HG03432 (cell line): Measurements from ENCODE around the gene CFAP119.

ENCODE experiments used
- ATAC-seq: cut with Tn5 transposase; IDR thresholded peaks from one replicate; pipeline ENCODE4 v1.9.1; 2021; ENCODE audit warnings: mild to moderate bottlenecking, moderate library complexity; ENCODE audit not compliant: unreplicated experiment

The CFAP119 gene

DNA sequence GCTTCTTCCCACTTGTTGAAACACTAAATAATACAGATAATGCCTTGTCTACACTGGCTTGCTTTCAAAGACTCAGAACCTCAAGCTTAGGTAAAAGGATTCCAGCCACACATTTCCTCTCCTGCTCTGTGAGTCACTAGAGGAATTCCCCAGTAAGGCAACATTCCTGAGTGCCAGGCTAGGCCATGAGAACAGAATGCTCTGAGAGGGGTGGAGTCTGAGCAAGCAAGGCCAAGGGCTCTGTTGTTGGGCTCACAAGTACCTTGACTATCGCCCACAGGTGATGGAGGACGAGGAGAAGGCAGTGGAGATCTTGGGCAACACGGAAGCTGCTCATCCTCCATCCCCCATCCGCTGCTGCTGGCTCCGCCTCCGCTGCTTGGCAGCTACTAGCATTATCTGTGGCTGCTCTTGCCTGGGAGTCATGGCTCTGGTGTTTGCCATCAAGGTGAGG lies 20.4 kb downstream of the CFAP119 start:
- no peak for ATAC-seq

DNA sequence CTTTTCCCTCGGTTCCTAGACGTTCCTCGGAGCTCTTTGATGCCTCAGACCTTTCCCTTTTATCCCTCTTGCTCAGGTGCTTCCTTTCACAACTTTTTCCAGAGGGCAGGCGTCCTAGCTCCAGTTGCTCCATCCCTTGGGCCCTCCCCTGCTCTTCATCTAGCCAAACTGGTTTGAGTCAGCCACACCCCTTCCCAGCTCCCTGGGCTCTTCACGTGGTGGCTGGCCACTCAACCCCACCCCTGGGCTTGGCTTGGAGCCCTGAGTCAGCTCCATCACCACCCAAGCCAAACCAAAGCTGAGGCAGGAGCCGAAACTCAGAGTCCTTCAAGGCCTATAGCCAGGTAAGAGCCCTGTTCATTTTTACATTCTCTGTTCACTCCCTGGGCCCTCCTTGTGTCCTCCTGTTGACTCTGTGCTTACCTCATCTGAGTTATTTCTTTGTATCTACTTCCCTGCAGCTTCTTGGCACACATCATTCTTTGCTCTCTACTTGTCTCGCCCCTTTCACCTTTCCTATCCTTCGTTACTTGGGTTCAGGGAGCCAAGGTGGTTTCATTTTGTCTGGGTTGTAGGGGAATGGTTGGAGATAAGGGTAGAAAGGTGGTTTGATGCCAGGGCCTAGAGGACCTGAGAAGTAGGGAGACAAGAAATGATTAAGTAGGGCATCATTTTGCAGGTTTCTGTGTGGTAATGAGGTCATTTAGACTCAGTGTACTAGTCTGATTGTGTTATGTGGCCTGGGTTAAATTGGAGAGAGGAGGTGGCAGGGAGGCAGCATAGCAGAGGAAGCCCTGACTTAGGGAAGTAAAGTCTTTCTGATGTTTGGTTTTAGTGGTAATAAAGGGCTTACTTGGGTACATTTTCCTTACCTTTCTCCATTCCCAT lies 21.3 kb downstream of the CFAP119 start:
- no peak for ATAC-seq

DNA sequence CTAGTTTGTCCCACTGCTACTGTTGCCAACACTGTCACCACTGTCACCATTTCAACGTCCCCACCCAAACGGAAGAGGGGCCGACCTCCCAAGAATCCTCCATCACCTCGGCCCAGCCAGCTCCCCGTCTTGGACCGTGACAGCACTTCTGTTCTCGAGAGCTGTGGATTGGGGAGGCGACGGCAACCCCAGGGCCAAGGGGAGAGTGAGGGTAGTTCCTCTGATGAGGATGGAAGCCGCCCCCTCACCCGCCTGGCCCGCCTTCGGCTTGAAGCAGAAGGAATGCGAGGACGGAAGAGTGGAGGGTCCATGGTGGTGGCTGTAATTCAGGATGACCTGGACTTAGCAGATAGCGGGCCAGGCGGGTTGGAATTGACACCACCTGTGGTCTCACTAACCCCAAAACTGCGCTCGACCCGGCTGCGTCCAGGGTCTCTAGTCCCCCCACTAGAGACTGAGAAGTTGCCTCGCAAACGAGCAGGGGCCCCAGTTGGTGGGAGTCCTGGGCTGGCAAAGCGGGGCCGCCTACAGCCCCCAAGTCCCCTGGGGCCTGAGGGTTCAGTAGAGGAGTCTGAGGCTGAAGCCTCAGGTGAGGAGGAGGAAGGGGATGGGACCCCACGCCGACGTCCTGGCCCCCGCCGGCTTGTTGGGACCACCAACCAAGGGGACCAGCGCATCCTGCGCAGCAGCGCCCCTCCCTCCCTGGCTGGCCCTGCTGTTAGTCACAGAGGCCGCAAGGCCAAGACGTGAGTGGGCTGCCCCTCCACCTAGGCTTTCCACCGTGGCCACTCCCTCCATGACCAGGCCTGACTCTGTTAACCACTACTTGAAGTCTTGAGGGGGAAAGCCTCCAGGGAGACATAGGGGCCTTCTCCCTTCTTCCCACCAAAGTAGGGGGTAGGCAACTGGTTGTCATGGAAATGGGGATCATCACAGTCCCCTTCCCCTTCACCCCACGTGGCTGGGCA lies 22.6 kb downstream of the CFAP119 start:
- ATAC-seq, result no peak

DNA sequence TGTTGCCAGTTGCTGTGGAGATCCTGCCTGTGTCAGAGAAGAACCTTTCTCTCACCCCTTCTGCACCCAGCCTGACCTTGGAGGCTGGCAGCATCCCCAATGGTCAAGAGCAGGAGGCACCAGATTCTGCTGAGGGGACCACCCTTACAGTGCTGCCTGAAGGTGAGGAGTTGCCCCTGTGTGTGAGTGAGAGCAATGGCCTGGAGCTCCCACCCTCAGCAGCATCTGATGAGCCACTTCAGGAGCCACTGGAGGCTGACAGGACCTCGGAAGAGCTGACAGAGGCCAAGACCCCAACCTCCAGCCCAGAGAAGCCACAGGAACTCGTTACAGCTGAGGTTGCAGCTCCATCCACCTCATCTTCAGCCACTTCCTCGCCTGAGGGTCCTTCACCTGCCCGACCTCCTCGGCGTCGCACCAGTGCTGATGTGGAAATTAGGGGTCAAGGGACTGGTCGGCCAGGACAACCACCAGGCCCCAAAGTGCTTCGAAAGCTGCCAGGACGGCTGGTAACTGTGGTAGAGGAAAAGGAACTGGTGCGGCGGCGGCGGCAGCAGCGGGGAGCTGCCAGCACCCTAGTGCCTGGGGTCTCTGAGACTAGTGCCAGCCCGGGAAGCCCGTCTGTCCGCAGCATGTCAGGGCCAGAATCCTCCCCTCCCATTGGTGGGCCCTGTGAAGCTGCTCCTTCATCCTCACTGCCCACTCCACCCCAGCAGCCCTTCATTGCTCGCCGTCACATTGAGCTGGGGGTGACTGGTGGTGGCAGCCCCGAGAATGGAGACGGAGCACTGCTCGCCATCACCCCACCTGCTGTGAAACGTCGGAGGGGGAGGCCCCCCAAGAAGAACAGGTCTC lies 23.8 kb downstream of the CFAP119 start:
- no peak for ATAC-seq

DNA sequence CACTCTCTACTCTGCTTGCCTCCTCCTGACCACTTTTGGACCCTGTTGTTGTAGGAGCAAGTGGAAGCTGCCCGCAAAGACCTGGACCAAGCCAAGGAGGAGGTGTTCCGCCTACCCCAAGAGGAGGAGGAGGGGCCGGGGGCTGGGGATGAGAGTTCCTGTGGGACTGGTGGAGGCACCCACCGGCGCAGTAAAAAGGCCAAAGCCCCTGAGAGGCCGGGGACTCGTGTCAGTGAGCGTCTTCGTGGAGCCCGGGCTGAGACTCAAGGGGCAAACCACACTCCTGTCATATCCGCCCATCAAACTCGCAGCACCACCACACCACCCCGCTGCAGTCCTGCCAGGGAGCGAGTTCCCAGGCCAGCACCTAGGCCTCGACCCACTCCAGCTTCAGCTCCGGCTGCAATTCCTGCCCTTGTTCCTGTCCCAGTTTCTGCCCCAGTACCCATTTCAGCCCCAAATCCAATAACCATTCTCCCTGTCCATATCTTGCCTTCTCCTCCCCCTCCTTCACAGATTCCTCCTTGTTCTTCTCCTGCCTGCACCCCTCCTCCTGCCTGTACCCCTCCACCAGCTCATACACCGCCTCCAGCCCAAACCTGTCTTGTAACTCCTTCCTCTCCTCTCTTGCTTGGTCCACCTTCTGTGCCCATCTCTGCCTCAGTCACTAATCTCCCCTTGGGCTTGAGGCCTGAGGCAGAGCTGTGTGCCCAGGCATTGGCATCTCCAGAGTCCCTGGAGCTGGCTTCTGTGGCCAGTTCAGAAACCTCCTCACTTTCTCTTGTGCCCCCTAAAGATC lies 24.7 kb downstream of the CFAP119 start:
- ATAC-seq, result no peak

DNA sequence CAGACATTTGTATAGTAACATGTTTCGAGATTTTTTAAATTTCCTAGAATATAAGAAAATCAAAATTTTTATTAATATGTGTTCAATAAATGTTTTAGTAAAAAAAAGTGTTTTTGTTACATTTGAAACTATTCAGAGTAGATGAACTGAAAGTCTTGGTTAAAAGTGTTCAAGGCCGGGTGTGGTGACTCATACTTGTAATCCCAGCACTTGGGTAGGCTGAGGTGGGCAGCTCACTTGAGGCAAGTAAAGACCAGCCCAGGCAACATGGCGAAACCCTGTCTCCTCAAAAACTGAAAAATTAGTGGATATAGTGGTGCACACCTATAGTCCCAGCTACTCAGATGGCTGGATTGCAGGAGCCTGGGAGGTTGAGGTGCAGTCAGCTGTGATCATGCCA lies 30.5 kb downstream of the CFAP119 start:
- no peak for ATAC-seq

DNA sequence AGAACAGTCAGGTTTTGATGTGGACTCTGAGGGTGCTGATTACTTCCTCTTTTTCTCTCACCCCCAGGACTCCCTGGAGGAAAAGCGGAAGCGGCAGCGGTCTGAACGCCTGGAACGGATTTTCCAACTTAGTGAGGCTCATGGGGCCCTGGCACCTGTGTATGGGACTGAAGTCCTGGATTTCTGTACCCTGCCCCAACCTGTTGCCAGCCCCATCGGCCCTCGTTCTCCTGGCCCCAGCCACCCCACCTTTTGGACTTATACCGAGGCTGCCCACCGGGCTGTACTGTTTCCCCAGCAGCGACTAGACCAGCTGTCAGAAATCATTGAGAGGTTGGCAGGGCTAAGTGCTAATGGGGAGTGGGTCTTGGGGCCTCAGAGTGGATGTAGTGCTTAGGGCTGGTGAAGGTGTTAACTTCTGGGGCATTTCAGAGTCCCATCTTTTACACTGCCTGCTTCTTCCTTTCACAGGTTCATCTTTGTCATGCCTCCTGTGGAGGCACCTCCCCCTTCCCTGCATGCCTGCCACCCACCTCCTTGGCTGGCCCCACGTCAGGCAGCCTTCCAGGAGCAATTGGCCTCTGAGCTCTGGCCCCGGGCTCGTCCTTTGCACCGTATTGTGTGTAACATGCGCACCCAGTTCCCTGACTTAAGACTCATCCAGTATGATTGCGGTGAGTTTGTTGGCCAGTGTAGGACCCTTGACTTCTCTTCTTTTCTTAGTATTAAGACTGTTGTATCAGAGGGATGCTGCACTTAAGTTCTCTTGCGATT lies 32.8 kb downstream of the CFAP119 start:
- no peak for ATAC-seq

DNA sequence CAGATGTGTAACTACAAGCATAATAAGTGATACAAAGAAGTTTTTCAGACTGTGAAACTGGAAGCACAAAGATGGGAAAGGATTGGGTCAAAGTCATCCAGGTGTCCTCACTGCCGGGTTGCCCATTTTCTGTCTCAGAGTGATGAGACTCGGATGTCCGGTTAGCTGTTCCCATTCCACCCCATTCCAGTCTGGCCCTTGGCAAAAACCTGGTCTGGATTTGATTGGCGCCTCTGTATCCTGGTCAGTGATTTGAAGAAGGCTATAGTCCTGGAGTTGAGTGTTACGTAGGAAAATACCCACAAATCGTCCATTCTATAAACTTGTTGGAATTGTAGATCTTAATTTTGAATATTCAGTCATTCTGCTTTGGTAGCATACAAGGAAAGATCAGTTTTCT lies 33.5 kb downstream of the CFAP119 start:
- ATAC-seq, result no peak

DNA sequence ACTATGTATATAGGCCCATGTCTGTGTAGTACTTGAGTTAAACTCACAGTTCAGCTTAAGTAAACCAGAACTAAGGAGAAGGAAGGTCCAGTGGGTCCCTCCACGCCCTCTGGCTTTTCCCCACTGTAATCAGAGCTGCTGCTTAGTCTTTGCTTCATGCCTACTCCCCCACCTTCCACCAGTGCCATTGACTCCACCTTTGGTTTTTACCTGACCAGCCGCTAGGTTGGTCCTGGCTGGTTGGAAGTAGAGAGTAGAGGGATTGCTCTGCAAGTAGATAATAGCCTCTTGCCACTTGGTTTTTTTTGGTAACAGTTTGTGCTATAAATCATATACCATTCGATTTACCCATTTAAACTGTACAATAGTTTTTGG lies 36.5 kb downstream of the CFAP119 start:
- ATAC-seq, result no peak

DNA sequence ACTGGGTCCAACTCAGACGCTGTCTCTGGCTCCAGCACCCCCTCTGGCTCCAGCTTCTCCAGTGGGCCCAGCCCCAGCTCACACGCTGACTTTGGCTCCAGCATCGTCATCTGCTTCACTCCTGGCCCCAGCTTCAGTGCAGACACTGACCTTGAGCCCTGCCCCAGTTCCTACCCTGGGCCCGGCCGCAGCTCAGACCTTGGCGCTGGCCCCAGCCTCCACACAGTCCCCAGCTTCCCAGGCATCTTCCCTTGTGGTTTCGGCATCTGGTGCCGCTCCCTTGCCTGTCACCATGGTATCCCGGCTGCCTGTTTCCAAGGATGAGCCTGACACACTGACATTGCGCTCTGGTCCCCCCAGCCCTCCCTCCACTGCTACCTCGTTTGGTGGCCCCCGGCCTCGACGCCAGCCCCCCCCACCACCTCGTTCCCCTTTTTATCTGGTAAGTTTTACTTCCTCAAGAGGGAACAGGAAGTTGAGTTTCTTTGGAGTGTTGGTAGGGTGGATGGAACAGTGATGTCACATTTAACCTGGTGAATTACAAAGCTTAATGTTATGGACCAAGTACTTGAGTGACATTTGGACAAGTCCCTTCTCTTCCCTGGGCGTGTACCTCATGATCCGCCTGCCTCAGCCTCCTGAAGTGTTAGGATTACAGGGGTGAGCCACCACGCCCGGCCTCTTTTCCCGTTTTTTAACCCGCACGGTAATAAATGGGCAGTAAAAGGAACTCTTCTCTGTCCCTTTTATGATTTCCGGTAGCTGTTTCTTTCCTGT lies 37.0 kb downstream of the CFAP119 start:
- no peak for ATAC-seq

DNA sequence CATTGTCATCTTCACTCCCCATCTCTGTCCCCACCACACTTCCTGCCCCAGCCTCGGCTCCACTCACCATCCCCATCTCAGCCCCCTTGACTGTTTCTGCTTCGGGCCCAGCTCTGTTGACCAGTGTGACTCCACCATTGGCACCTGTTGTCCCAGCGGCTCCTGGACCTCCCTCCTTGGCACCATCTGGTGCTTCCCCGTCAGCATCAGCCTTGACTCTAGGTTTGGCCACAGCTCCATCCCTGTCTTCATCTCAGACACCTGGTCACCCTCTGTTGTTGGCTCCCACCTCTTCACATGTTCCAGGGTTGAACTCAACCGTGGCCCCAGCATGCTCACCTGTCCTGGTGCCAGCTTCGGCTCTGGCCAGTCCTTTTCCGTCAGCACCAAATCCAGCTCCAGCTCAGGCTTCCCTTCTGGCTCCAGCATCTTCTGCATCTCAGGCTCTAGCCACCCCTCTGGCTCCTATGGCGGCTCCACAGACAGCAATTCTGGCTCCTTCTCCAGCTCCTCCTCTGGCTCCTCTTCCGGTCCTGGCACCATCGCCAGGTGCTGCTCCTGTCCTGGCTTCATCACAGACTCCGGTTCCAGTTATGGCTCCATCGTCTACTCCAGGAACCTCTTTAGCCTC lies 38.0 kb downstream of the CFAP119 start:
- ATAC-seq, result no peak

DNA sequence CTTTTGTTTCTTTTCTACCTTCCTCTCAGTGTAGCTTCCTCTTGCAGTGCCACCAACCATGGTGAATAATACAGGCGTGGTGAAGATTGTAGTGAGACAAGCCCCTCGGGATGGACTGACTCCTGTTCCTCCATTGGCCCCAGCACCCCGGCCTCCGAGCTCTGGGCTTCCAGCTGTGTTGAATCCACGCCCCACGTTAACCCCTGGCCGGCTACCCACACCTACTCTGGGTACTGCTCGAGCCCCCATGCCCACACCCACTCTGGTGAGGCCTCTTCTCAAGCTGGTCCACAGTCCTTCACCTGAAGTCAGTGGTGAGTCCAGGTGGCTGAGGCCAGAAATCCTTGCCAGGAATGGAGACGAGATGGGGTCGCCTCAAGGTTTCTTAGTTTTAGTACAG lies 38.9 kb downstream of the CFAP119 start:
- ATAC-seq, result no peak

DNA sequence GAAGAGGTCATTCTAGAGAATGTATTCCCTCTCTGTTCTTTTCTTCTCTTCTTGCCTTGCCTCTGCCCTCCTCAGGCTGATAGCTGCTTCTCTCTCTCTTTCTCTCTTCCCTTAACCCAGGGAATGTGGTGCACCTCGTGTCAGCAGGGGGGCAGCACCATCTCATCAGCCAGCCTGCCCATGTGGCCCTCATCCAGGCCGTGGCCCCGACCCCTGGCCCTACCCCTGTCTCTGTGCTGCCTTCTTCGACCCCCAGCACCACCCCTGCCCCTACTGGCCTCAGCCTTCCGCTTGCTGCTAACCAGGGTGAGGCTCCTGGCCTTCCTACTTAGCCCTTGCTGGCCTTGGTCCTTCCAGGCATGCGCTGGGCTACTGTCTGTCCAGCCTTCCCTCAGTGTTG lies 39.4 kb downstream of the CFAP119 start:
- no peak for ATAC-seq

DNA sequence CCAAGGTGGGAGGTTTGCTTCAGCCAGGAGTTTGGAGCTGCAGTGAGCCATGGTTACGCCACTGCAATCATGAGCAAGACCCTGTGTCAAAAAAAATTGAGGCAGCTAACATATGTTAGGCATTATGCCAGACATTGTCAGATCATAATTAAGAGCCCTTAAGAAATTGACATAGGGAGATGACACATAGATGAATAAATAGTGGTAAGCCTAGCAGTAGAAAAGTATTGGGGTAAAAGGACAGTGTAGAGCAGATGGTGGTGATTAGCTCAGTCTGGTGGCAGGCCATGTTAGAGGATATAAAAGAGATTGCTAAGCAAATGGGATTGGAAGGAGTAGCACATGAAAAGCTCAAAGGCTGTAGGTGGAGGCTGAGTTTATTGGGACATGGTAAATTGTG lies 40.3 kb downstream of the CFAP119 start:
- ATAC-seq, result no peak

DNA sequence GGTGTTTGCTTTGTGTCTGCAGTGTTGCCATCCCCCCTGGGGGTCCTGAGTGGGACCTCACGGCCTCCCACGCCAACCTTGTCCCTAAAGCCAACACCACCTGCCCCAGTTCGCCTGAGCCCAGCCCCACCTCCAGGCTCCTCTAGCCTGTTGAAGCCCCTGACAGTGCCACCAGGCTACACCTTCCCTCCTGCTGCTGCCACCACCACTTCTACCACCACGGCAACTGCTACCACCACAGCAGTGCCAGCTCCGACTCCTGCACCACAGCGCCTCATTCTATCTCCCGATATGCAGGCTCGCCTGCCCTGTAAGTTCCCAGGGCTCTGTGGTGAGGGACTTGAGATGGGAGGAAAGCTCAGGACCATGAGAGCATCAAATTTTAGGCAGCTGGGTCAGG lies 40.7 kb downstream of the CFAP119 start:
- no peak for ATAC-seq

DNA sequence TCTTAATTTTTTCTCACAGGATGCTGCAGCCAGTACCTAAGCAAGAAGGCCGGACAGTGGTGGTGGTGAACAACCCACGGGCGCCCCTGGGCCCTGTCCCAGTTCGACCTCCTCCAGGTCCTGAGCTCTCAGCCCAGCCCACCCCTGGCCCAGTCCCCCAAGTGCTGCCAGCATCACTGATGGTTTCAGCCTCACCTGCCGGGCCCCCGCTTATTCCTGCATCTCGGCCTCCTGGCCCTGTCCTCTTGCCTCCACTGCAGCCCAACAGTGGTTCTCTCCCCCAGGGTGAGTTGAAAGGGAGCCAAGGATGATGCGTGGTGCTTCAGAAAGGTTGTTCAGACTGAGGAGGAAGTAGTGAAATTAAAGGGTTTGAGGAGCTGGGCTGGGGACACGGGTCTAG lies 41.2 kb downstream of the CFAP119 start:
- ATAC-seq, result no peak

DNA sequence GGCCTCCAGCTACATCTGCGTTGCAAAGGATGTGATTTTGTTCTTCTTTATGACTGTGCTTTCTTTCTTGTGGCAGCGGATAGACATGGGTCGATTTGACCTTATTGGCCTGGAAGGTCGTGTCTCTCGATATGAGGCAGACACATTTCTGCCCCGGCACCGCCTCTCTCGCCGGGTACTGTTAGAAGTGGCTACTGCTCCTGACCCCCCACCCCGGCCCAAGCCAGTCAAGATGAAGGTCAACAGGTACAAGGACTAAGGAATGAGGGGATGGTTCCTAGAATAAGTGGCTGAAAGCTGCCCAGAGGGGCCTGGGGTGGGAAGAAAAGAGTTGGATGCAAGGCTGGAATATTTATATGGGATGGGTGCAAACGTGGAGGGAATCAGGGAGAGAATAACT lies 41.8 kb downstream of the CFAP119 start:
- ATAC-seq, result no peak
